ENCODE results near the gene UCK1.

- TF ChIP-seq BHLHE40 (IDR thresholded peaks at IDR 0.05; ENCODE audit: low read depth, low read length) = no peak
- TF ChIP-seq, protein P1, sequence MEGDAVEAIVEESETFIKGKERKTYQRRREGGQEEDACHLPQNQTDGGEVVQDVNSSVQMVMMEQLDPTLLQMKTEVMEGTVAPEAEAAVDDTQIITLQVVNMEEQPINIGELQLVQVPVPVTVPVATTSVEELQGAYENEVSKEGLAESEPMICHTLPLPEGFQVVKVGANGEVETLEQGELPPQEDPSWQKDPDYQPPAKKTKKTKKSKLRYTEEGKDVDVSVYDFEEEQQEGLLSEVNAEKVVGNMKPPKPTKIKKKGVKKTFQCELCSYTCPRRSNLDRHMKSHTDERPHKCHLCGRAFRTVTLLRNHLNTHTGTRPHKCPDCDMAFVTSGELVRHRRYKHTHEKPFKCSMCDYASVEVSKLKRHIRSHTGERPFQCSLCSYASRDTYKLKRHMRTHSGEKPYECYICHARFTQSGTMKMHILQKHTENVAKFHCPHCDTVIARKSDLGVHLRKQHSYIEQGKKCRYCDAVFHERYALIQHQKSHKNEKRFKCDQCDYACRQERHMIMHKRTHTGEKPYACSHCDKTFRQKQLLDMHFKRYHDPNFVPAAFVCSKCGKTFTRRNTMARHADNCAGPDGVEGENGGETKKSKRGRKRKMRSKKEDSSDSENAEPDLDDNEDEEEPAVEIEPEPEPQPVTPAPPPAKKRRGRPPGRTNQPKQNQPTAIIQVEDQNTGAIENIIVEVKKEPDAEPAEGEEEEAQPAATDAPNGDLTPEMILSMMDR (conservative IDR thresholded peaks at IDR 0.05; ENCODE audit: low read depth, low read length) = no peak
- no peak for TF ChIP-seq MAFK (IDR thresholded peaks at IDR 0.05; ENCODE audit: low read depth, low read length)
- no peak for TF ChIP-seq CHD1 (IDR thresholded peaks at IDR 0.05; ENCODE audit: low read depth, low read length)
- TF ChIP-seq POLR2A (IDR thresholded peaks at IDR 0.05; ENCODE audit: low read depth, low read length) = no peak
- TF ChIP-seq CEBPB (IDR thresholded peaks at IDR 0.05; ENCODE audit: low read depth, low read length) = no peak
- no peak for TF ChIP-seq SMC3 (IDR thresholded peaks at IDR 0.05; ENCODE audit: low read depth, low read length)
- TF ChIP-seq RFX5 (IDR thresholded peaks at IDR 0.05; ENCODE audit: low read depth, low read length) = no peak
- no peak for TF ChIP-seq MAZ (IDR thresholded peaks at IDR 0.05; ENCODE audit: borderline replicate concordance, low read depth, low read length)
- no peak for TF ChIP-seq RAD21 (IDR thresholded peaks at IDR 0.05; ENCODE audit: low read length)
- no peak for TF ChIP-seq ELK1 (IDR thresholded peaks at IDR 0.05; ENCODE audit: borderline replicate concordance, low read depth, low read length)
These were observed 530 bp downstream of the UCK1 start for GRCh38 chr9:131530546-131530919.
